ENCODE data around the gene EPAS1.

The EPAS1 gene

GRCh38 chr2:46344706-46345105 is 47.5 kb downstream of the EPAS1 start:
- no peak overlapping the region for H3K4me3 ChIP-seq (ENCODE audit: low read length)
- no peak overlapping the region for H3K4me2 ChIP-seq (ENCODE audit: low read depth, low read length)
- no peaks in the 10 kb centered on the region for H4K20me1 ChIP-seq (ENCODE audit: insufficient read depth, low read length)
- H3K27me3 ChIP-seq (replicated peaks; ENCODE audit: insufficient read depth, low read length): no peaks in the 10 kb centered on the region
- H3K79me2 ChIP-seq (ENCODE audit: low read length): no peaks in the 10 kb centered on the region
- no peak overlapping the region for H3K9ac ChIP-seq (ENCODE audit: low read length)
- no peak for TF ChIP-seq EZH2 (optimal IDR thresholded peaks at IDR 0.05; ENCODE audit: low read depth, low read length)
- no peak for TF ChIP-seq EZH2phosphoT487 (IDR thresholded peaks at IDR 0.05; ENCODE audit: low read length)
- TF ChIP-seq CTCF (IDR thresholded peaks at IDR 0.05; ENCODE audit: low read length): no peak
- DNase-seq: no peak
- no peak overlapping the region for H2AFZ ChIP-seq (ENCODE audit: low read length)
- H3K9me3 ChIP-seq (replicated peaks; ENCODE audit: insufficient read depth, low read length): no peaks in the 10 kb centered on the region
- peaks cover 30% of the 10 kb centered on the region for H3K4me1 ChIP-seq (ENCODE audit: low read length)
- peaks cover 14% of the 10 kb centered on the region for H3F3A ChIP-seq (ENCODE audit: insufficient read depth, low read length)
- H3K36me3 ChIP-seq (replicated peaks; ENCODE audit: insufficient read depth, low read length): no peaks in the 10 kb centered on the region
- H3K27ac ChIP-seq (ENCODE audit: low read length): no peak overlapping the region
- H3K9me2 ChIP-seq (replicated peaks; ENCODE audit: insufficient read depth, low read length): no peaks in the 10 kb centered on the region

GRCh38 chr2:46345775-46346174 is 48.6 kb downstream of the EPAS1 start:
- Histone ChIP-seq H3K27me3 (replicated peaks; ENCODE audit: insufficient read depth, low read length) (no peaks in the 10 kb centered on the region), H3K4me1 (ENCODE audit: low read length) (peaks cover 30% of the 10 kb centered on the region), H3K9me2 (replicated peaks; ENCODE audit: insufficient read depth, low read length) (no peaks in the 10 kb centered on the region), H4K20me1 (ENCODE audit: insufficient read depth, low read length) (no peaks in the 10 kb centered on the region), H3K9ac (ENCODE audit: low read length) (no peak overlapping the region), H3K27ac (ENCODE audit: low read length) (no peak overlapping the region), H3K4me3 (ENCODE audit: low read length) (no peak overlapping the region), H3K9me3 (replicated peaks; ENCODE audit: insufficient read depth, low read length) (no peaks in the 10 kb centered on the region), H3K36me3 (replicated peaks; ENCODE audit: insufficient read depth, low read length) (no peaks in the 10 kb centered on the region), H3F3A (ENCODE audit: insufficient read depth, low read length) (peaks cover 14% of the 10 kb centered on the region), H3K79me2 (ENCODE audit: low read length) (no peaks in the 10 kb centered on the region), H2AFZ (ENCODE audit: low read length) (no peak overlapping the region), H3K4me2 (ENCODE audit: low read depth, low read length) (no peak overlapping the region)
- DNase-seq: no peak
- TF ChIP-seq CTCF (IDR thresholded peaks at IDR 0.05; ENCODE audit: low read length) (no peak), EZH2phosphoT487 (IDR thresholded peaks at IDR 0.05; ENCODE audit: low read length) (no peak), EZH2 (optimal IDR thresholded peaks at IDR 0.05; ENCODE audit: low read depth, low read length) (no peak)

DNA sequence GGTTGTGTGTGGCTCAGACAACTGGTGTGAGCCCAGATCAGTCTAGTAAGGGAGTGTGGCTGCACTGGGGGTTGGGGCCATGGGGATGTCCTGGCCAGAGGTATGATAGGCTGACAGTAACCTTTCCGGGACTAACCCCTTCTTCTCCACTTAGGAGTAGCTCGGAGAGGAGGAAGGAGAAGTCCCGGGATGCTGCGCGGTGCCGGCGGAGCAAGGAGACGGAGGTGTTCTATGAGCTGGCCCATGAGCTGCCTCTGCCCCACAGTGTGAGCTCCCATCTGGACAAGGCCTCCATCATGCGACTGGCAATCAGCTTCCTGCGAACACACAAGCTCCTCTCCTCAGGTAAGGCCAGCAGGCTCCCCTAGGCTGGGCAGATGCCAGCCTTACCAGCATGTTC is 49.5 kb downstream of the EPAS1 start:
- no peaks in the 10 kb centered on the region for H3K9me2 ChIP-seq (replicated peaks; ENCODE audit: insufficient read depth, low read length)
- H3K9me3 ChIP-seq (replicated peaks; ENCODE audit: insufficient read depth, low read length): no peaks in the 10 kb centered on the region
- no peak for DNase-seq
- H3K27ac ChIP-seq (ENCODE audit: low read length): peak overlapping the region; percentile 90
- no peaks in the 10 kb centered on the region for H3K79me2 ChIP-seq (ENCODE audit: low read length)
- H3K4me3 ChIP-seq (ENCODE audit: low read length): no peak overlapping the region
- H4K20me1 ChIP-seq (ENCODE audit: insufficient read depth, low read length): no peaks in the 10 kb centered on the region
- H3K27me3 ChIP-seq (replicated peaks; ENCODE audit: insufficient read depth, low read length): no peaks in the 10 kb centered on the region
- H2AFZ ChIP-seq (ENCODE audit: low read length): peak overlapping the region; percentile 2; the same call in 1 of the 2 replicates
- H3K9ac ChIP-seq (ENCODE audit: low read length): peak overlapping the region; percentile 47; the same call in 1 of the 2 replicates
- H3F3A ChIP-seq (ENCODE audit: insufficient read depth, low read length): peaks cover 14% of the 10 kb centered on the region
- TF ChIP-seq CTCF (IDR thresholded peaks at IDR 0.05; ENCODE audit: low read length) (no peak), EZH2phosphoT487 (IDR thresholded peaks at IDR 0.05; ENCODE audit: low read length) (no peak), EZH2 (optimal IDR thresholded peaks at IDR 0.05; ENCODE audit: low read depth, low read length) (no peak)
- peaks cover 30% of the 10 kb centered on the region for H3K4me1 ChIP-seq (ENCODE audit: low read length)
- peak overlapping the region; percentile 58 for H3K4me2 ChIP-seq (ENCODE audit: low read depth, low read length)
- no peaks in the 10 kb centered on the region for H3K36me3 ChIP-seq (replicated peaks; ENCODE audit: insufficient read depth, low read length)

Data from MM.1S (cell line).